Hematopoietic multipotent progenitor cell treated with erythropoietin and hydrocortisone succinate and interleukin-3 and kit ligand, for 15 days (in vitro differentiated cells): ENCODE results near the gene CYP2F1.
"Not testable (repeated sequence)": the region's sequence is repeated elsewhere in the genome, so short reads cannot be mapped to it uniquely, and the experiment has no call there.

ENCODE experiments used
- DNase-seq: peaks from one replicate; pipeline ENCODE4 v3.0.0-alpha.2; 2015; ENCODE audit warnings: low spot score

CYP2F1 gene

GRCh38 chr19:41114132-41114531, at the start of gene CYP2F1:
CYP2F1 (plus strand) TSS chr19:41114432; CDS start chr19:41116189, 1,757 bp downstream.
- DNase-seq = no peak

- no peak for DNase-seq
Observed at GRCh38 chr19:41064974-41065569, 49.2 kb upstream of the CYP2F1 start.

- DNase-seq = no peak
Observed at GRCh38 chr19:41076286-41076685, 37.9 kb upstream of the CYP2F1 start.

- no peak for DNase-seq
Observed at GRCh38 chr19:41083516-41083915, 30.7 kb upstream of the CYP2F1 start.

- DNase-seq = no peak
Observed at GRCh38 chr19:41085748-41086415, 28.4 kb upstream of the CYP2F1 start.

GRCh38 chr19:41088151-41088550, 26.1 kb upstream of the CYP2F1 start, which contains the start of gene CYP2A13:
CYP2A13 (plus strand) TSS chr19:41088451; CDS start chr19:41088472, 21 bp downstream.
- no peak for DNase-seq

- no peak for DNase-seq
Observed at GRCh38 chr19:41089959-41090358, 24.3 kb upstream of the CYP2F1 start.

- DNase-seq = no peak
Observed at GRCh38 chr19:41095703-41096102, 18.5 kb upstream of the CYP2F1 start.

GRCh38 chr19:41096353-41096752, 17.9 kb upstream of the CYP2F1 start:
- DNase-seq = no peak

- no peak for DNase-seq
Observed at GRCh38 chr19:41097302-41097701, 16.9 kb upstream of the CYP2F1 start.

GRCh38 chr19:41098762-41099161, 15.5 kb upstream of the CYP2F1 start:
- DNase-seq = no peak

- DNase-seq = not testable (repeated sequence)
Observed at GRCh38 chr19:41102210-41102609, 12.0 kb upstream of the CYP2F1 start.

- DNase-seq = no peak
Observed at GRCh38 chr19:41106177-41106576, 8.1 kb upstream of the CYP2F1 start.

- DNase-seq = no peak
Observed at GRCh38 chr19:41111296-41111695, 2.9 kb upstream of the CYP2F1 start.

GRCh38 chr19:41111750-41112295, 2.4 kb upstream of the CYP2F1 start:
- DNase-seq = no peak

- DNase-seq = no peak
Observed at GRCh38 chr19:41112728-41113290, 1.4 kb upstream of the CYP2F1 start.

- DNase-seq = no peak
Observed at GRCh38 chr19:41116261-41116660, 2.0 kb downstream of the CYP2F1 start.

GRCh38 chr19:41120929-41121911, 7.0 kb downstream of the CYP2F1 start:
- not testable (repeated sequence) for DNase-seq

GRCh38 chr19:41122846-41123245, 8.6 kb downstream of the CYP2F1 start:
- DNase-seq = not testable (repeated sequence)

GRCh38 chr19:41123716-41124294, 9.6 kb downstream of the CYP2F1 start:
- no peak for DNase-seq

GRCh38 chr19:41126765-41127203, 12.6 kb downstream of the CYP2F1 start:
- DNase-seq = peak; percentile 43
